Measurements from ENCODE around the gene FH. TPM values are rescaled to one million over a fixed set of nuclear protein-coding genes. Genes with fewer than 3 reads are reported as not detected.

The FH gene
- total RNA-seq, 1 experiment from 2014 or later = 73.6 TPM

GRCh38 chr1:241473026-241473425 is 46.5 kb downstream of the FH start:
- H3K4me1 ChIP-seq (ENCODE audit: insufficient read depth, low read length, poor library complexity, severe bottlenecking) = no peaks in the 10 kb centered on the region
- TF ChIP-seq, protein P1, sequence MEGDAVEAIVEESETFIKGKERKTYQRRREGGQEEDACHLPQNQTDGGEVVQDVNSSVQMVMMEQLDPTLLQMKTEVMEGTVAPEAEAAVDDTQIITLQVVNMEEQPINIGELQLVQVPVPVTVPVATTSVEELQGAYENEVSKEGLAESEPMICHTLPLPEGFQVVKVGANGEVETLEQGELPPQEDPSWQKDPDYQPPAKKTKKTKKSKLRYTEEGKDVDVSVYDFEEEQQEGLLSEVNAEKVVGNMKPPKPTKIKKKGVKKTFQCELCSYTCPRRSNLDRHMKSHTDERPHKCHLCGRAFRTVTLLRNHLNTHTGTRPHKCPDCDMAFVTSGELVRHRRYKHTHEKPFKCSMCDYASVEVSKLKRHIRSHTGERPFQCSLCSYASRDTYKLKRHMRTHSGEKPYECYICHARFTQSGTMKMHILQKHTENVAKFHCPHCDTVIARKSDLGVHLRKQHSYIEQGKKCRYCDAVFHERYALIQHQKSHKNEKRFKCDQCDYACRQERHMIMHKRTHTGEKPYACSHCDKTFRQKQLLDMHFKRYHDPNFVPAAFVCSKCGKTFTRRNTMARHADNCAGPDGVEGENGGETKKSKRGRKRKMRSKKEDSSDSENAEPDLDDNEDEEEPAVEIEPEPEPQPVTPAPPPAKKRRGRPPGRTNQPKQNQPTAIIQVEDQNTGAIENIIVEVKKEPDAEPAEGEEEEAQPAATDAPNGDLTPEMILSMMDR (conservative IDR thresholded peaks at IDR 0.05; ENCODE audit: low read depth, low read length) = no peak
- no peak for DNase-seq (ENCODE audit: low spot score)
- no peak overlapping the region for H3K27ac ChIP-seq (ENCODE audit: low read depth, low read length, poor library complexity, severe bottlenecking)
- no peaks in the 10 kb centered on the region for H3K36me3 ChIP-seq (ENCODE audit: insufficient read depth, low read length, poor library complexity, severe bottlenecking)
- CTCF ChIA-PET = no interaction called here
- H3K27me3 ChIP-seq (replicated peaks; ENCODE audit: insufficient read depth, low read depth, low read length, poor library complexity) = no peaks in the 10 kb centered on the region
- intact Hi-C loops (cut with micrococcal nuclease; ENCODE audit: unreplicated experiment) = no loop called here
- H3K9me3 ChIP-seq (ENCODE audit: low read depth, low read length, poor library complexity, severe bottlenecking) = no peaks in the 10 kb centered on the region
- POLR2A ChIA-PET (ENCODE audit: low non-redundant PET) = no interaction called here
- BruUV-seq (replicated peaks) = no TSS peak
- H3K4me3 ChIP-seq (ENCODE audit: low read depth, low read length, poor library complexity, severe bottlenecking) = no peak overlapping the region

DNA sequence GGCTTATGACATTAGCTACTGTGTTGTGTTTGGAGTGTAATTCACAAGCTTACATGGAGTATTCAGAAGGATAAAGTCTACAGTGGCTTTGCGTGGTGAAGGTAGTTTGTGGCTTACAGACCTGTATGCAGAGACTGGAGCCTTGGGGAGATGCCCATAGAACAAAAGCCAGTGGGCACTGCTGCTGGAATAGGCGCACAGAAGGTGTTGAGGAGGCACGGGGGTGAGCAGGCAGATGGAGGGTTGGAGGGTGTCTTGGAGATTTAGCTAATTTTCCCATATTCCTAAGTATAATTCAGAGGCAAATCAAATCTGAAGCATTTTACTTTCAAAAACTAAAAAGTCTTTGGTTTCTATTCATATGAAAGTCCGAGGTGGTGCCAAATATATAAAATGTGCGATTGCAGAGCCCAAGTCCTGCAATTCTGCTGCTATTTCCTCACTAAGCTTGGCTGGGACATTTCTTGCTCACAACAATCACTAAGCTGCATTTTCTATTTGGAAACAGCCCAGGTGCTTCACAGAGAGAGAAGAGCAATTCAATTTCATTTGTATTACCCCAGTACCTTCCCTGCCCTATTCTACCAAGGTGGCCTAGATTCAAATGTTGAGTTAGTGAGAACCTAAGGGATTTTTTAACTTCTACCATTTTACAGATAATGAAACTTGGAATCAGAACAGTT is 48.5 kb downstream of the FH start:
- H3K4me3 ChIP-seq (ENCODE audit: low read depth, low read length, poor library complexity, severe bottlenecking) = no peak overlapping the region
- no peaks in the 10 kb centered on the region for H3K27me3 ChIP-seq (replicated peaks; ENCODE audit: insufficient read depth, low read depth, low read length, poor library complexity)
- POLR2A ChIA-PET (ENCODE audit: low non-redundant PET) = no interaction called here
- no peaks in the 10 kb centered on the region for H3K9me3 ChIP-seq (ENCODE audit: low read depth, low read length, poor library complexity, severe bottlenecking)
- no peak overlapping the region for H3K27ac ChIP-seq (ENCODE audit: low read depth, low read length, poor library complexity, severe bottlenecking)
- H3K36me3 ChIP-seq (ENCODE audit: insufficient read depth, low read length, poor library complexity, severe bottlenecking) = no peaks in the 10 kb centered on the region
- BruUV-seq (replicated peaks) = no TSS peak
- DNase-seq (ENCODE audit: low spot score) = no peak
- H3K4me1 ChIP-seq (ENCODE audit: insufficient read depth, low read length, poor library complexity, severe bottlenecking) = no peaks in the 10 kb centered on the region
- intact Hi-C loops (cut with micrococcal nuclease; ENCODE audit: unreplicated experiment) = no loop called here
- CTCF ChIA-PET = no interaction called here
- no peak for TF ChIP-seq EZH2 (IDR thresholded peaks at IDR 0.05; ENCODE audit: borderline replicate concordance, low read depth, low read length, poor library complexity, severe bottlenecking)

DNA sequence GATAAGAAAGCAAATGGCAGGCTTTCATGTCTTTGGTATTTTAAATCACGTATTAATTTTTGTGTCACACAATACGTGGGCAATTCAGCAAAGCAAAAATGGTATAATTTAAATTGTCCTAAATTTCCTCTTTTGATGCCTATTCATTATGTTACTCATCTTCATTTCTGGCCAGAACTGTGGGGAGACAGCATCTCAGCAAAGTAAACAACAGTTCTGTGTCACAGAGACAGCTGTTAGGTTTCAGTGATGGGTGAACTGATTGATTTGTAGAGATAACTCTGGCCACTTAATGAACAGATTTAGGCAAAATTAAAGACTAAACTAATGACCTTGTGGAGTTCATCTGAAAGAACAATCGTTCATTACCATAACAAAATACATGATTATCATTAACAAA is 49.2 kb downstream of the FH start:
- Histone ChIP-seq H3K9me3 (ENCODE audit: low read depth, low read length, poor library complexity, severe bottlenecking) (no peaks in the 10 kb centered on the region), H3K4me1 (ENCODE audit: insufficient read depth, low read length, poor library complexity, severe bottlenecking) (no peaks in the 10 kb centered on the region), H3K36me3 (ENCODE audit: insufficient read depth, low read length, poor library complexity, severe bottlenecking) (no peaks in the 10 kb centered on the region), H3K4me3 (ENCODE audit: low read depth, low read length, poor library complexity, severe bottlenecking) (no peak overlapping the region), H3K27ac (ENCODE audit: low read depth, low read length, poor library complexity, severe bottlenecking) (no peak overlapping the region), H3K27me3 (replicated peaks; ENCODE audit: insufficient read depth, low read depth, low read length, poor library complexity) (no peaks in the 10 kb centered on the region)
- DNase-seq (ENCODE audit: low spot score) = no peak
- BruUV-seq (replicated peaks) = no TSS peak
- CTCF ChIA-PET = no interaction called here
- intact Hi-C loops (cut with micrococcal nuclease; ENCODE audit: unreplicated experiment) = no loop called here
- TF ChIP-seq, protein P1 (conservative IDR thresholded peaks at IDR 0.05; ENCODE audit: low read depth, low read length) = no peak
- TF ChIP-seq EZH2 (IDR thresholded peaks at IDR 0.05; ENCODE audit: borderline replicate concordance, low read depth, low read length, poor library complexity, severe bottlenecking) = no peak
- POLR2A ChIA-PET (ENCODE audit: low non-redundant PET) = no interaction called here

- intact Hi-C loops (cut with micrococcal nuclease; ENCODE audit: unreplicated experiment) = no loop called here
- Histone ChIP-seq H3K4me3 (ENCODE audit: low read depth, low read length, poor library complexity, severe bottlenecking) (no peak overlapping the region), H3K27me3 (replicated peaks; ENCODE audit: insufficient read depth, low read depth, low read length, poor library complexity) (no peaks in the 10 kb centered on the region), H3K36me3 (ENCODE audit: insufficient read depth, low read length, poor library complexity, severe bottlenecking) (no peaks in the 10 kb centered on the region), H3K9me3 (ENCODE audit: low read depth, low read length, poor library complexity, severe bottlenecking) (no peaks in the 10 kb centered on the region), H3K4me1 (ENCODE audit: insufficient read depth, low read length, poor library complexity, severe bottlenecking) (peaks cover 9% of the 10 kb centered on the region), H3K27ac (ENCODE audit: low read depth, low read length, poor library complexity, severe bottlenecking) (no peak overlapping the region)
- no TSS peak for BruUV-seq (replicated peaks)
- CTCF ChIA-PET = no interaction called here
- no peak for DNase-seq (ENCODE audit: low spot score)
- TF ChIP-seq, protein P1 (conservative IDR thresholded peaks at IDR 0.05; ENCODE audit: low read depth, low read length) = no peak
- no peak for TF ChIP-seq EZH2 (IDR thresholded peaks at IDR 0.05; ENCODE audit: borderline replicate concordance, low read depth, low read length, poor library complexity, severe bottlenecking)
- POLR2A ChIA-PET (ENCODE audit: low non-redundant PET) = no interaction called here
Measured at GRCh38 chr1:241465673-241466072, 53.9 kb downstream of the FH start.

Measured in A673 (cell line).